GM19351 (cell line): ENCODE measurements around the gene CCDC81.

ENCODE experiments used
- ATAC-seq: cut with Tn5 transposase; IDR thresholded peaks from one replicate; pipeline ENCODE4 v1.9.1; 2021; ENCODE audit warnings: mild to moderate bottlenecking, moderate library complexity; ENCODE audit not compliant: unreplicated experiment

CCDC81 gene

DNA sequence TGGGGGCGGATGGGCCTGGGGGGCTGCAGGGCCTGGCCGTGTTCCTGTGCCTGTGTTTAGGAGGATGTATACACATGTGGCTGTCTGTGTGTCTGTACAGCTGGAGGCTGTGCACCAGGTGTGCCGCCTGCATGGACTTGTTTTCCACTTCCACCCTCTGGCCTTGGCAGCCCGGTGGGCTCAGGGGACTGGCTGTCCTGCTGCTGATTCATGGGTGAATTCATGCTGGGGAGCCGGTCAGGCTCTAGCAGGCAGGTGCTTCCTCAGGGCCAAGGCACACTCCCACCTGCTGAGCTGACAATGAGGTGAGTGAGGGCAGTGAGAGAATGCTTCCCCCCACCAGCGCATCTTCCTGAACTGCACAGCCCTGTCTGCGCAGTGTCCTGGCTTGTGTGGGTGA lies 88.4 kb downstream of the CCDC81 start:
- ATAC-seq, result no peak

DNA sequence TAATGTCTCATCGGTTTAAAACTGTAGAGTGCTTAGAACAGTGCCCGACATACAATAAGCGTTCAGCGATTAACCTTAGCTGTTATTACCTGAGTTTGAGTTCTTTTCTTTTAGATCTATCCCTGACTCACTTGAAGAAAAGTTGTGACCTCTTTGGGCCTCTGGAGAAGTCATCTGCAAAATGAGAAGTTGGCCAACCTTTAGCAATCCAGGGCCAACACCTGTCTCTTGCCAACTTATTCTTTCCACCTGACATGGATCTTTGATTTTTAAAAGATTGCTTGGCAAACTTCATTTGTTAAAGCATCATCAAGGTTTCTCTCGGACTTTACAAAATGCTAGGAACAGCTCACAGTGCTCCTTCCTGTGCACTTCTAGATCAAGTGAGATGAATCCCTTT lies 89.3 kb downstream of the CCDC81 start:
- ATAC-seq, result no peak

DNA sequence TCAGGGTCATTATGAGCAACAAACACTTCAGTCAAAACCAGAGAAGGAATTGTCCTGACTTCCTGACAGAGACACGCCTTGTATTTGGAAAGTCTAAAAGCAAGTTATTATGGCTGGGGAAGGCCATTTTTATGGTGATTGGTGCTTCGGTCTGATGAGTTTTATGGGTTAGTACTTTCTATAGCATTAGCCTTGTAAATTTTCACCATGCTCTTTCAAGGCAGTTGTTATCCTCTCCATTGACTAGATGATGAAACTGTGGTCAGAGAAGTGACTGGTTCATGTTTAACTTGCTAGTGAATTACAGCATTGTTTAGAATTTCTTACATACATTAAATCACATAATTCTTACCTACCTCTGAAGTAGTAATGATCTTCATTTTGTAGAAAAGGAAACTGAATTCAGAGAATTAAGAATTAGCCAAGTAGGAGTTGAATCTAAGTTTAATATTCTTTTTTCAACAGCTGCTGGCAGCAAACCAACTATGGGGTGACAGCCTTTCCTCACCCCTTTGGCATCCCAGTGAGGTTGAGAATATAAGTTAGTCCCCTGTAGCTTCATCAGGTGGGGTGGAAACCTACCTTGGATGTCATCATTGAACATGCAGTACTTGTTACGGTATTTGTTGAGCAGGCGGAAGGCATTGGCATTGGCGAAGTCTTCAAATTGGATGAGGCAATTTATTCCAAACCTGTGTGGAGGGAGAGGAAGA lies 90.0 kb downstream of the CCDC81 start:
- no peak for ATAC-seq

DNA sequence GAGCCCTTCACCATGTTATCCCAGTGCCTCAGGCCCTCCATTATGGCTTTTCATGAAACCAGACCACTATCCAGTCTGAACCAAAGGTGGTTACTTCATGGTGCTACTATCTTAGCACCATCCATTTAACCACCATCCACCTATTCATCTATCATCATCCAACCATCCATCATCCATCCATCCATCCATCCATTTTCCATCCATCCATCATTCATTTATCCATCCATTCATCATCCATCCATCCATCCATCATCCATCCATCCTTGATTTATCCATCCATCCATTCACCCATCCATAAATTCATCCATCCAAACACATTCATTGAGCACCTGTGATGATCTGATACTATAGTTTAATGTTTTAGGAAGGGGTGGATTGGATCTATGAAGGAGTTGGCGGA lies 93.5 kb downstream of the CCDC81 start:
- no peak for ATAC-seq

DNA sequence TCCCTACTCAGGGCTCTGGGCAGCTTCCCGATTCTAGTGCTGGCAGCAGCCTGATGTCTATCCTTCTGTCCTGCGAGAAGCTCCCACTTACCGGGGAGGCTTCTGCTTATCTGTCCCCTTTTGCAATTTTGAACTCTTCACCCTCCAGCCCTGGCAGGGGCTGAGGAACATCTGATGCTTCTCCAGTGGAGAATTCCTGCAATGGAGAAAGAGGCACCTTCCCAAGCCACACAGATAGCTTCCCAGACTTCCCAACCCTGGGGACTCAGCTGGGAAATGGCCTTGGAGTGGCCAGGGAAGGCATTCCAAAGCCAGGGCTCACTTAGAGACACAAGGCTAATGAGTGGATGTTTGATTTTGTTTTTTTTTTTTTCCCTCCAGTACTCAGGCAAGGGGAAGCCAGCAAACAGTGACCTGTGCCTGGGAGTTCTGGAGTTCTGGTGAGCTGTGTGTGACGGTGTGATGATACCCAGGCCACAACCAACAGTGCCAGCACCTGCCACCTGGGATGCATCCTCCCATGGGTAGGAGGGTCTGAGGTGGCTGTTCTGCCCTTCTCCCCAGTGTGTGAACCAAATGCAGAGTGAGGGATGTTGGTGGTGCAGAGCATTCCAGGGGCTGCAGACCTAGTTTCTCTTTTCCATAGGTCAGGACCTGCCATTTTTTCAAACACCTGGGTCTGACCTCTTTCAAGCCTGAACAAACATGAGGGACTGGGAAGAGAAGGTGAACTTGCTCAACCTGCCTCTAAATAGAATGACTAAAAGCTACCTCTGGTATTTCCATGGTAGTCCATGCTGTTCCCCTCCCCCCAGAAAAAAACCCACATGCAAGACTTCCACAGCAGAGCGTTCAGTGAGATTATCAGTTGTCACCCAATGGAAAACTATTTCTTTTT lies 95.1 kb downstream of the CCDC81 start:
- ATAC-seq, result no peak
